Left ventricle myocardium inferior (tissue), 1 donor: Measurements from ENCODE around the gene PRAF2. TPM values are rescaled to one million over a fixed set of nuclear protein-coding genes. Genes with fewer than 3 reads are reported as not detected.

Experiments
- DNase-seq: peaks from one replicate; pipeline ENCODE4 v3.0.0-alpha.2; 2020
- H3K27ac ChIP-seq: fragments of 200-600 bp; replicated peaks from 2 replicates; pipeline ENCODE4 v1.8.0; 2021
- H3K27me3 ChIP-seq: fragments of 200-600 bp; 2 replicates; pipeline ENCODE4 v1.8.0; 2021; ENCODE audit warnings: low read depth
- H3K36me3 ChIP-seq: fragments of 200-600 bp; 2 replicates; pipeline ENCODE4 v1.8.0; 2021
- H3K4me1 ChIP-seq: fragments of 200-600 bp; 2 replicates; pipeline ENCODE4 v1.8.0; 2021
- H3K4me3 ChIP-seq: fragments of 200-600 bp; 2 replicates; pipeline ENCODE4 v1.8.0; 2021; ENCODE audit warnings: mild to moderate bottlenecking, moderate library complexity
- H3K9me3 ChIP-seq: fragments of 200-600 bp; replicated peaks from 2 replicates; pipeline ENCODE4 v1.8.0; 2021
- intact Hi-C: fragments of 100-400 bp; cut with micrococcal nuclease; formaldehyde crosslinking; loops from one replicate; pipeline ENCODE4 v1.11.0; 2022
- total RNA-seq: library from RNA; stranded (reverse); fragmentation: NEBNext Ultra II Directional; extraction: Animal tissue kit (Norgen Biotek cat#: 25700); gene quantifications from one replicate; pipeline ENCODE4 v1.2.1, GENCODE V29; 2021
- TF ChIP-seq, protein P1 (sequence below): fragments of 200-600 bp; IDR thresholded peaks from 2 replicates; pipeline ENCODE4 v1.8.0; 2021; ENCODE audit warnings: antibody characterized with exemption, mild to moderate bottlenecking, borderline replicate concordance
- donor health status: DM: no; HTN: yes; CAD: no; lungs with severe emphysema.

Gene PRAF2
- total RNA-seq, 1 donor from 2014 or later: 8.7 TPM

- peak overlapping the region; percentile 94 for H3K27ac ChIP-seq
- TF ChIP-seq, protein P1, sequence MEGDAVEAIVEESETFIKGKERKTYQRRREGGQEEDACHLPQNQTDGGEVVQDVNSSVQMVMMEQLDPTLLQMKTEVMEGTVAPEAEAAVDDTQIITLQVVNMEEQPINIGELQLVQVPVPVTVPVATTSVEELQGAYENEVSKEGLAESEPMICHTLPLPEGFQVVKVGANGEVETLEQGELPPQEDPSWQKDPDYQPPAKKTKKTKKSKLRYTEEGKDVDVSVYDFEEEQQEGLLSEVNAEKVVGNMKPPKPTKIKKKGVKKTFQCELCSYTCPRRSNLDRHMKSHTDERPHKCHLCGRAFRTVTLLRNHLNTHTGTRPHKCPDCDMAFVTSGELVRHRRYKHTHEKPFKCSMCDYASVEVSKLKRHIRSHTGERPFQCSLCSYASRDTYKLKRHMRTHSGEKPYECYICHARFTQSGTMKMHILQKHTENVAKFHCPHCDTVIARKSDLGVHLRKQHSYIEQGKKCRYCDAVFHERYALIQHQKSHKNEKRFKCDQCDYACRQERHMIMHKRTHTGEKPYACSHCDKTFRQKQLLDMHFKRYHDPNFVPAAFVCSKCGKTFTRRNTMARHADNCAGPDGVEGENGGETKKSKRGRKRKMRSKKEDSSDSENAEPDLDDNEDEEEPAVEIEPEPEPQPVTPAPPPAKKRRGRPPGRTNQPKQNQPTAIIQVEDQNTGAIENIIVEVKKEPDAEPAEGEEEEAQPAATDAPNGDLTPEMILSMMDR: no peak
- H3K27me3 ChIP-seq: no peaks in the 10 kb centered on the region
- intact Hi-C loops: no loop called here
- peak overlapping the region; percentile 87 for H3K4me3 ChIP-seq
- no peak for DNase-seq
- peaks cover 47% of the 10 kb centered on the region for H3K4me1 ChIP-seq
- no peaks in the 10 kb centered on the region for H3K9me3 ChIP-seq
- H3K36me3 ChIP-seq: peaks cover 18% of the 10 kb centered on the region
Observed at GRCh38 chrX:49042581-49043219, 31.1 kb downstream of the PRAF2 start.

DNA sequence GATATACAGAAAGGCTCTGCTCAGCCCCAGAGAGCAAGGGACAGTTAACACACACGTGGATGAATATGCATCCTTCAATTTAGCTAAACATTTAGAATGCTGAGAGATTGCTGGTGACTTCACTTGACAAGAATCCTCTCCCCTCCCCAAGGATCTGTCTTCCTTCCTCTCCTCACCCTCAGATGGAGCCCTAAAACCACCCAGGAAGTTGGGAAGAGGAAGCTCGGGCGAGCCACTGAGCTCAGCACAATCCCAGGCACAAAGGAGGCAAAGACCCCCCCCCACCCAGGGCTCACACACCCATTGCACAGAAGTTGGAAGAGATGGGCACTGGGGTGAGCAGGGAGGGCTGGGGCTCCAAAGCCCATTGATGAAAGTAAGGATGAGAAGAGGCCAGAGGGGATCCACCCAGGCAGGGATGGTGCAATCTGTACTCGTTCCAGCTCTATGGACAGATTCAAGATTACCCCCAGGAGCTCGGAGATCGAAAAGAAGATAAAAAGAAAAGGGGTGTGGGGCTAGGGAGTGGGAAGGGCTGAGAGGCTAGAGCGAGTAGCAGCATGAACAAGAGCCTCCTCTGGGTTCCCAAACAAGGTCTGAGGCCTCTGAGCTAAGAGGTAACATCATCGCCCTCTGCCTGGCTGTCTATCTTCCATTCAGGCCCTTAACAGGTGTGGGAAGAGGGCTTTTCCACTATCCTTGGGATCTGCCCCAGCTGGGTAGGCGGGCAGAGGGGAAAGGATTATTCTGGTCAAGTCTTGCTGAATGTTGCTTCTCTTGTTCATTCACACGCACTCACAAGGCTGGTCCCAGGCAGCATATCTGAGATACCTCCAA lies 31.8 kb downstream of the PRAF2 start:
- H3K36me3 ChIP-seq: peaks cover 26% of the 10 kb centered on the region
- intact Hi-C loops: no loop called here

GRCh38 chrX:49040376-49040955 lies 33.3 kb downstream of the PRAF2 start:
- TF ChIP-seq, protein P1: no peak
- no peak for DNase-seq
- Histone ChIP-seq H3K27ac (peak overlapping the region; percentile 94), H3K9me3 (no peaks in the 10 kb centered on the region), H3K4me3 (peak overlapping the region; percentile 87), H3K27me3 (no peaks in the 10 kb centered on the region), H3K36me3 (peaks cover 31% of the 10 kb centered on the region), H3K4me1 (peaks cover 47% of the 10 kb centered on the region)
- intact Hi-C loops: no loop called here

More for the DNA sequence above, 31.8 kb downstream of the PRAF2 start:
- TF ChIP-seq, protein P1: no peak
- peak overlapping the region; percentile 94 for H3K27ac ChIP-seq
- H3K9me3 ChIP-seq: no peaks in the 10 kb centered on the region
- peaks cover 47% of the 10 kb centered on the region for H3K4me1 ChIP-seq
- peak; percentile 17 for DNase-seq
- H3K27me3 ChIP-seq: no peaks in the 10 kb centered on the region
- peak overlapping the region; percentile 87 for H3K4me3 ChIP-seq

DNA sequence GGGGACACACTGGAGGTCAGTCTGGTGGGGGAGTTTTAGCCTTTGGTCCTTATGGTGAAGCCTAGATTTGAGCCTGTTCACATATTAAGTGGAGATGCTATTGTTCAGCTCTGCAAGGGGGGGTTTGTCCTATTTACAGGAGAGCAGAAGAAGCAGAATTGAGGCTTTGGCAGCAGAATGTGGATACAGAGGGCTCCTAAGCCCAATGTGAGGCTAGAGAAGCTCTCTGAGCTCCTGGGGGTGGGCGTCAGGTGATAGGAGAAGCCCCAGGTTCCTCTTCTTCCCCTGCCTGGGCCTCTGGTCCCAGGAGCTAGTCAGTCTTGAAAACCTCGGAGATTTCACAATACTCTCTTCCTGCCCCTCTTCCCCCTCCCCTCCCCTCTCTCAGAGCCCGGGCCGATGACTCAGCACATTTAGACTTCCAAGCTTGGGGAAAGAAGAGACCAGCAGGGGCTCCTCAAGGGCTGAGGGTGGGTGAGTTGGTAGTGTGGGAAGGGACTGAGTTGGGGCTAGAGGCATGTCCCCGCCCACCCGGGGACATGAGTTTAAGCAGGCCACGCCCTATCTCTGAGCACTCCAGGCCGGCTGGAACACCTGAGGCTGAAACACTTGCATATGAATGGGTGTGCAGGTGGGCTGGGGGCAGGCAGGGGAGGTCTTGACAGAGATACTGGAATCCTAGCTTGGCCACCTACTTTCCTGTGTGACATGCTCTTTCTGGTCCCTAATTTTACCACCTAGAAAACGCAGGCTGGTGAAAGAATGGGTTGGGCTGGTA lies 34.0 kb downstream of the PRAF2 start:
- intact Hi-C loops: no loop called here
- TF ChIP-seq, protein P1: no peak

DNA sequence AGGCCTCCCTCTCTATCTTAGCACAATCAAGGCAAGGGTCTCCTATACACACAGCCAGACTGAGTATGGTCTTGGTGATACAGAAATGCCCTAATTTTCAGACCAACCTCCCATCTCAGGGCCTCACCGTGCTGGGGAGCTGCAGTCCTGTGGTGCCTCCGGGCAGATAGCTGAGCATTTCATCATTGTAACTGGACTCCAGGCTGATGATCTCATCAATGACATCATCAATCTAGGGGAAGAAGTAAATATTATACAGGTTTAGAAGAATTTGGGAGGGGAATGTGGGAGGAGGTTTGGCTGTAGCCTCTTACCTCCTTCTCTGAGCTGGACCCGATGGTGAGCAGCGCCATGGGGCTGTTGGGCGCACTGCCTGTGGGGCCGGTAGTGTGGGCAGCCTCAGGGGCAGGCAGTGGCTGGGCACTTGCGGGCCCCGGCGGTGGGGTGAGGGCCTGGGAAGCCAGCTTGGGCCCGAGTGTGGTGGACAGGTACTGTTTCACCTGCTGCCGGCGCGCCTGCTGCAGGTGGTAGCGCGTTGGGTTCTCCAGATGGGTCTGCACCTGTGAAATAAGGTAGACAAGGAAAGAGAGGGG lies 35.8 kb downstream of the PRAF2 start:
- Histone ChIP-seq H3K4me1 (peaks cover 44% of the 10 kb centered on the region), H3K27ac (no peak overlapping the region), H3K27me3 (no peaks in the 10 kb centered on the region), H3K4me3 (no peak overlapping the region), H3K36me3 (peaks cover 48% of the 10 kb centered on the region), H3K9me3 (no peaks in the 10 kb centered on the region)
- intact Hi-C loops: no loop called here
- no peak for DNase-seq
- TF ChIP-seq, protein P1: no peak

More for the DNA sequence above, 34.0 kb downstream of the PRAF2 start:
- peak overlapping the region; percentile 94 for H3K27ac ChIP-seq
- peaks cover 47% of the 10 kb centered on the region for H3K4me1 ChIP-seq
- DNase-seq: peak; percentile 52
- no peaks in the 10 kb centered on the region for H3K27me3 ChIP-seq
- no peaks in the 10 kb centered on the region for H3K9me3 ChIP-seq
- H3K4me3 ChIP-seq: peak overlapping the region; percentile 87
- peaks cover 31% of the 10 kb centered on the region for H3K36me3 ChIP-seq
